Loucy (cell line): ENCODE results near the gene POU4F1.
A peak's percentile ranks its signal among the peaks of the same experiment; 100 is the strongest.
"Not testable (repeated sequence)": the region's sequence is repeated elsewhere in the genome, so short reads cannot be mapped to it uniquely, and the experiment has no call there.

ENCODE experiments used
- H2AFZ ChIP-seq: fragments of 200-600 bp; sonication (generic); 2 replicates; pipeline ENCODE4 v1.6.0; 2016; ENCODE audit warnings: antibody characterized with exemption, mild to moderate bottlenecking, low read length, moderate library complexity
- H3F3A ChIP-seq: fragments of 200-600 bp; 2 replicates; pipeline ENCODE4 v1.6.0; 2016; ENCODE audit warnings: antibody characterized with exemption, low read depth, mild to moderate bottlenecking
- H3K27me3 ChIP-seq: fragments of 200-600 bp; sonication (generic); 2 replicates; pipeline ENCODE4 v1.6.1; 2014; ENCODE audit warnings: low read length, mild to moderate bottlenecking; ENCODE audit not compliant: insufficient read depth, poor library complexity, severe bottlenecking
- H3K36me3 ChIP-seq: fragments of 200-600 bp; sonication (generic); 2 replicates; pipeline ENCODE4 v1.6.1; 2016; ENCODE audit warnings: low read length; ENCODE audit not compliant: insufficient read depth
- H3K4me1 ChIP-seq: fragments of 200-600 bp; sonication (generic); 2 replicates; pipeline ENCODE4 v1.5.1; 2014; ENCODE audit warnings: low read length, mild to moderate bottlenecking; ENCODE audit not compliant: insufficient read depth, poor library complexity, severe bottlenecking
- H3K4me2 ChIP-seq: fragments of 200-600 bp; sonication (generic); 2 replicates; pipeline ENCODE4 v1.6.0; 2014; ENCODE audit warnings: antibody characterized with exemption, low read length, low read depth, mild to moderate bottlenecking; ENCODE audit not compliant: poor library complexity, severe bottlenecking
- H3K4me3 ChIP-seq: fragments of 200-600 bp; sonication (generic); 2 replicates; pipeline ENCODE4 v1.5.1; 2014; ENCODE audit warnings: low read length, mild to moderate bottlenecking, mixed read lengths; ENCODE audit not compliant: poor library complexity, severe bottlenecking
- H3K79me2 ChIP-seq: fragments of 200-600 bp; sonication (generic); 2 replicates; pipeline ENCODE4 v1.6.1; 2014; ENCODE audit warnings: low read length; ENCODE audit not compliant: insufficient read depth
- H3K9ac ChIP-seq: fragments of 200-600 bp; sonication (generic); 2 replicates; pipeline ENCODE4 v1.6.0; 2014; ENCODE audit warnings: mild to moderate bottlenecking, low read depth, low read length, moderate library complexity; ENCODE audit not compliant: poor library complexity, severe bottlenecking
- H3K9me2 ChIP-seq: fragments of 200-600 bp; sonication (generic); replicated peaks from 2 replicates; pipeline ENCODE4 v1.6.1; 2016; ENCODE audit warnings: low read depth, low read length, mixed read lengths
- H3K9me3 ChIP-seq: fragments of 200-600 bp; sonication (generic); 2 replicates; pipeline ENCODE4 v1.6.1; 2014; ENCODE audit warnings: mild to moderate bottlenecking, antibody characterized with exemption, low read length, low read depth; ENCODE audit not compliant: insufficient read depth
- H4K20me1 ChIP-seq: fragments of 200-600 bp; sonication (generic); 2 replicates; pipeline ENCODE4 v1.6.0; 2014; ENCODE audit warnings: antibody characterized with exemption, low read length, mild to moderate bottlenecking; ENCODE audit not compliant: insufficient read depth, poor library complexity, severe bottlenecking
- EZH2phosphoT487 ChIP-seq: fragments of 200-600 bp; IDR thresholded peaks from 2 replicates; pipeline ENCODE4 v1.6.1; 2018; ENCODE audit warnings: antibody characterized with exemption, mild to moderate bottlenecking, moderate library complexity, borderline replicate concordance
- TF ChIP-seq, protein P1 (sequence below): fragments of 200-600 bp; sonication (generic); conservative IDR thresholded peaks from 2 replicates; pipeline ENCODE4 v1.5.1; 2014; ENCODE audit warnings: mild to moderate bottlenecking, antibody characterized with exemption, low read length

Gene POU4F1

GRCh38 chr13:78649997-78650716, 46.8 kb upstream of the POU4F1 start:
- Histone ChIP-seq H3F3A (peaks cover 15% of the 10 kb centered on the region; the same call in 1 of the 2 replicates), H3K36me3 (peaks cover 5% of the 10 kb centered on the region), H3K9me3 (no peaks in the 10 kb centered on the region), H3K4me2 (peak overlapping the region; percentile 69), H4K20me1 (peaks cover 93% of the 10 kb centered on the region), H3K9me2 (no peaks in the 10 kb centered on the region), H3K4me1 (peaks cover 82% of the 10 kb centered on the region), H3K79me2 (peaks cover 100% of the 10 kb centered on the region), H3K27me3 (no peaks in the 10 kb centered on the region), H3K4me3 (peak overlapping the region; percentile 50), H2AFZ (no peak overlapping the region), H3K9ac (no peak overlapping the region)
- TF ChIP-seq, protein P1, sequence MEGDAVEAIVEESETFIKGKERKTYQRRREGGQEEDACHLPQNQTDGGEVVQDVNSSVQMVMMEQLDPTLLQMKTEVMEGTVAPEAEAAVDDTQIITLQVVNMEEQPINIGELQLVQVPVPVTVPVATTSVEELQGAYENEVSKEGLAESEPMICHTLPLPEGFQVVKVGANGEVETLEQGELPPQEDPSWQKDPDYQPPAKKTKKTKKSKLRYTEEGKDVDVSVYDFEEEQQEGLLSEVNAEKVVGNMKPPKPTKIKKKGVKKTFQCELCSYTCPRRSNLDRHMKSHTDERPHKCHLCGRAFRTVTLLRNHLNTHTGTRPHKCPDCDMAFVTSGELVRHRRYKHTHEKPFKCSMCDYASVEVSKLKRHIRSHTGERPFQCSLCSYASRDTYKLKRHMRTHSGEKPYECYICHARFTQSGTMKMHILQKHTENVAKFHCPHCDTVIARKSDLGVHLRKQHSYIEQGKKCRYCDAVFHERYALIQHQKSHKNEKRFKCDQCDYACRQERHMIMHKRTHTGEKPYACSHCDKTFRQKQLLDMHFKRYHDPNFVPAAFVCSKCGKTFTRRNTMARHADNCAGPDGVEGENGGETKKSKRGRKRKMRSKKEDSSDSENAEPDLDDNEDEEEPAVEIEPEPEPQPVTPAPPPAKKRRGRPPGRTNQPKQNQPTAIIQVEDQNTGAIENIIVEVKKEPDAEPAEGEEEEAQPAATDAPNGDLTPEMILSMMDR, result no peak
- no peak for TF ChIP-seq EZH2phosphoT487

- Histone ChIP-seq H3K4me1 (peaks cover 67% of the 10 kb centered on the region), H3K4me2 (peak overlapping the region; percentile 17), H3K36me3 (peaks cover 30% of the 10 kb centered on the region), H3K79me2 (peaks cover 98% of the 10 kb centered on the region), H4K20me1 (peaks cover 85% of the 10 kb centered on the region), H3F3A (peaks cover 15% of the 10 kb centered on the region; the same call in 1 of the 2 replicates)
- not testable (repeated sequence) for H3K27me3 ChIP-seq, H3K9me3 ChIP-seq, H2AFZ ChIP-seq, H3K9me2 ChIP-seq, H3K9ac ChIP-seq, H3K4me3 ChIP-seq
These were observed 43.8 kb upstream of the POU4F1 start for GRCh38 chr13:78647109-78647678.

DNA sequence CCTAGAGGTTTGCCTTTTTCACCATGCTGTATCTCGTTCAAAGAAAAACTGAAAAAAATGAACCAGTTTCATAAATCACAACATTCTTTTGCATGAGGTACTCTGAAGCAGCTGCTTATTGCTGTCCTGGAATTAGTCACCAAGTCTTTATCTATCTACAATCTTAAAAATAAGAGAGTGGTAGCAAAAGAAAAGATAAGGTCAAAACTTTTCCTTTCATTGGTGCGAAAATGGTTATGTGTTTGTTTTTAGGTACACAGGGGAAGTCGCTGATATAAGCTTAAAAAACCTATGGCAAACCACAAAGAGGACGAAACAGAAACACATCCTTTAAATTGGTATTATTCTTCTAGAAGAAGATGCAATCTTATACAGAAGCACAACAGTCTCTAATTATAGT, 34.9 kb upstream of the POU4F1 start:
- Histone ChIP-seq H3K9me3 (no peaks in the 10 kb centered on the region), H3K27me3 (no peaks in the 10 kb centered on the region), H3K4me1 (peaks cover 31% of the 10 kb centered on the region), H3K4me2 (peak overlapping the region; percentile 38), H3K36me3 (peaks cover 85% of the 10 kb centered on the region), H4K20me1 (peaks cover 49% of the 10 kb centered on the region), H2AFZ (no peak overlapping the region), H3K79me2 (peaks cover 60% of the 10 kb centered on the region), H3K9me2 (no peaks in the 10 kb centered on the region), H3K9ac (no peak overlapping the region), H3F3A (peaks cover 12% of the 10 kb centered on the region), H3K4me3 (no peak overlapping the region)
- TF ChIP-seq EZH2phosphoT487, result no peak
- TF ChIP-seq, protein P1, result no peak
